Mesodermal cell (in vitro differentiated cells): ENCODE measurements around the gene TSPAN18.

Source experiments
- H3K27ac ChIP-seq: 2 replicates; pipeline ENCODE4 v1.7.0; 2013; ENCODE audit warnings: mild to moderate bottlenecking, low read depth, low read length, moderate library complexity; ENCODE audit not compliant: severe bottlenecking
- H3K36me3 ChIP-seq: 2 replicates; pipeline ENCODE4 v1.7.1; 2013; ENCODE audit warnings: mild to moderate bottlenecking, low read length, moderate library complexity; ENCODE audit not compliant: control insufficient read depth, insufficient read depth
- H3K4me1 ChIP-seq: one replicate; pipeline ENCODE4 v1.7.1; 2013; ENCODE audit warnings: mild to moderate bottlenecking, low read length; ENCODE audit not compliant: insufficient read depth, control insufficient read depth, poor library complexity, severe bottlenecking
- H3K4me3 ChIP-seq: 2 replicates; pipeline ENCODE4 v1.7.0; 2013; ENCODE audit warnings: low read length, control low read depth, mild to moderate bottlenecking; ENCODE audit not compliant: insufficient read depth, poor library complexity, severe bottlenecking; ENCODE audit errors: extremely low read depth
- H3K9me3 ChIP-seq: 2 replicates; pipeline ENCODE4 v1.7.1; 2013; ENCODE audit warnings: mild to moderate bottlenecking, low read length, moderate library complexity; ENCODE audit not compliant: control insufficient read depth
- WGBS, 2 experiments: methylation state at CpG; one replicate each; pipeline ENCODE4 v1.1.5; 2013; ENCODE audit warnings: missing lambda C conversion rate in 2 of 2; ENCODE audit not compliant: insufficient coverage in 2 of 2; 5-methylcytosine and 5-hydroxymethylcytosine counted together

Gene TSPAN18

DNA sequence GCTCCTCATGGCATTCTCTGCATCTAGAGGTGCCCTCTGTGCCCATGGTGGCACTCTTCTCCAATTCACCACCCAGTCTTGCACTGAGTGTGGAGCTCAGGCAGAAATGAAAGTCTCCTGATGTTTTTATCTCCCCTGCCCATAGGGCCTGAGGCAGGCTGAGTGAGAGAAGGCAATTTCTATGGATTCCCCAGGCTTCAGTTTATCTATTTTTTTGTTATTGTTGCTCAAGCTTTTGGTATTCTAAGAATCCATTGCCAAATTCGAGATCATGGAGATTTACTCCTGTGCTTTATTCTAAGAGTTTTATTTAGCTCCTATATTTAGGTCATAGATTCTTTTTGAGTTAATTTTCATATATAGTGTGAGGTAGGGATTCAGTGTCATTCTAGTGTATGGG, 40.7 kb downstream of the TSPAN18 start:
- Histone ChIP-seq H3K27ac (peak overlapping the region; percentile 47), H3K9me3 (no peaks in the 10 kb centered on the region), H3K4me1 (peaks cover 21% of the 10 kb centered on the region), H3K36me3 (peaks cover 34% of the 10 kb centered on the region), H3K4me3 (no peak overlapping the region)
- no CpG with 5 or more reads among the region's 1 CpG for WGBS, 2 experiments

DNA sequence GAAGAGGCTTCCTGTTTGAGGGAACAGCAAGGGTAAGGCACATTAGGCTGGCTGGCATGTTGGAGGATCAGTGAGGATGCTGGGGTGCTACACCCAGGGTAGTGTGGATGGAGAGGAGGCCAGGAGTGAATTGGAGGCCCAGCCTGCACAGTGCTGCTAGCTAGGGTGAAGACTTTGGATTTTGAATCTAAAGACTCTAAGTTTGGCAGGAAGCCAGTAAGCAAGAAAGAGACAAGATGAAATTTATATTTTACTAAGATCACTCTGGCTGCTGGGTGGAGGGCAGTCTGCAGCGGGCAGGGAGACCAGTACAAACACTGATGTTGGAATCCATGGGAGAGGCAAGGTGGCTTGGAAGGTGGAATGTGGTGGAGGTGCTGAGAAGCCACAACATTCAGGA, 43.6 kb downstream of the TSPAN18 start:
- Histone ChIP-seq H3K27ac (no peak overlapping the region), H3K9me3 (no peaks in the 10 kb centered on the region), H3K36me3 (peaks cover 24% of the 10 kb centered on the region), H3K4me1 (peaks cover 13% of the 10 kb centered on the region), H3K4me3 (no peak overlapping the region)
- WGBS, 2 experiments: 100% methylated on average over 1 of the region's 1 CpG

DNA sequence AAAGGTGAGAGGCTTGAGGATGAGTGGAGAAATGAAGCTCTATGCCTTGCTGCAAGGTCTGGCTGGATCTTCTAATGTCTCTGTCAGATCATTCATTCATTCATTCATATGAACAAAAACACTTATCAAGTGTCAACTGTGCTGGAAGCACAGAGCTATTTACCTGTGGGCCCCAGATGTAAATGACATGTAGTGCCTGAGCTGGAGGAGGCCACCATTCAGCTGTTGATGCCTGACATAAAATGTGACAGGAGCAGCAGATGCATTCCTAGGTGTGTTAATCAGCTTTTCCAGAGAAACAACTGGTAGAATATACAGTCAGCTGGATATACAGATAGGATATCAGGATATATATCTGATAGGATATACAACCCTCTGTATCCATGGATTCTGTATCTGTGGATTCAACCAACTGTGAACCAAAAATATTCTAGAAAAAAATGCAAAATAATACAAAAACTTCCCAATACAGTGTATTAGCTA, 44.5 kb downstream of the TSPAN18 start:
- Histone ChIP-seq H3K27ac (no peak overlapping the region), H3K4me3 (no peak overlapping the region), H3K4me1 (peaks cover 8% of the 10 kb centered on the region)

DNA sequence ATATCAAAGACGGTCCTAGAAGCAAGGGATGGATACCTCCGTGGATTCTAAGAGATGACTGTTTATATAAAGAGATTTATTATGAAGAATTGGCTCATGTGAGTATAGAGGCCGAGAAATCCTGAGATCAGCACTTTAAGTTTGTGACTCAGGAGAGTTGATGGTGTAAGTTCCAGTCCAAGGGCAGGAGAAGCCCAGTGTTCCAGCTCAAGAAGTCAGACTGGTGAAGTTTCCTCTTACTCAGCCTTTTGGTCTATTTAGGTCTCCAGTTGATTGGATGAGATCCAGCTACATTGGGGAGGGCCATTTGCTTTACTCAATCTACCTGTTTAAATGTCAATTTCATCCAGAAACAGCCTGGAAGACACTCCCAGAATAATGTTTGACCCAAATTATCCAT, 45.1 kb downstream of the TSPAN18 start:
- Histone ChIP-seq H3K36me3 (peaks cover 19% of the 10 kb centered on the region), H3K9me3 (no peaks in the 10 kb centered on the region), H3K4me3 (no peak overlapping the region), H3K4me1 (peaks cover 2% of the 10 kb centered on the region), H3K27ac (no peak overlapping the region)
- WGBS, 2 experiments: 92% methylated on average over 3 of the region's 3 CpGs

More for the DNA sequence above, 44.5 kb downstream of the TSPAN18 start:
- no peaks in the 10 kb centered on the region for H3K9me3 ChIP-seq
- H3K36me3 ChIP-seq: peaks cover 22% of the 10 kb centered on the region

DNA sequence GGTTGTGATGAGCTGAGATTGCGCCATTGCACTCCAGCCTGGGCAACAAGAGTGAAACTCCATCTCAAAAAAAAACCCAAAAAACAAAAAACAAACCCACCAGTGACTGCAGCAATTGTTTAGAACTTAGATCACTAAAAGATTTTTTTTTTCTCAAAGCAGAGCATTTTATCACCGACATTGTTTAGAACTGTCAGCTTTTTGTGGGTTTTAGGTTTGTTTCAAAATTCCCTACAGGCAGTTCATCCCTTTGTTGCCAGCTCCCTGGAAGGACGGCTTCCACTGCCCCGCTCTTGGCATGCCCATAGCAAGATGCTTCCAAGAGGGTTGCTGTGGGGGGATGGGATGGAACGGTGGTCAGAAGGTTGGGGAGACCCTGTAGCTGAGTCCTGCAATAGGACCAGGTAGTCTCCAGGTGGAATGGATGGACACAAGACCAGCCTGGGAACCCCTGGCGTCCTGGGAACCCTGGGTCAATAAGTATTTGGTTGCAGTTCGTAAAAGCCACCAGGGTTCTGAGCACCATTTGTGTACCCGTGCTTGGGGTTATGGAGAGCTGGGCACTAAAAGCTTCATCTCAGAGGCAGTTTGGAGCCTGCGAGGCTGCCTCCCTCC, 46.7 kb downstream of the TSPAN18 start:
- H3K4me3 ChIP-seq: no peak overlapping the region
- no peak overlapping the region for H3K27ac ChIP-seq
- H3K36me3 ChIP-seq: peaks cover 11% of the 10 kb centered on the region
- H3K9me3 ChIP-seq: no peaks in the 10 kb centered on the region
- no peaks in the 10 kb centered on the region for H3K4me1 ChIP-seq
- WGBS, 2 experiments: 73 to 83% methylated on average over 5 of the region's 9 CpGs

DNA sequence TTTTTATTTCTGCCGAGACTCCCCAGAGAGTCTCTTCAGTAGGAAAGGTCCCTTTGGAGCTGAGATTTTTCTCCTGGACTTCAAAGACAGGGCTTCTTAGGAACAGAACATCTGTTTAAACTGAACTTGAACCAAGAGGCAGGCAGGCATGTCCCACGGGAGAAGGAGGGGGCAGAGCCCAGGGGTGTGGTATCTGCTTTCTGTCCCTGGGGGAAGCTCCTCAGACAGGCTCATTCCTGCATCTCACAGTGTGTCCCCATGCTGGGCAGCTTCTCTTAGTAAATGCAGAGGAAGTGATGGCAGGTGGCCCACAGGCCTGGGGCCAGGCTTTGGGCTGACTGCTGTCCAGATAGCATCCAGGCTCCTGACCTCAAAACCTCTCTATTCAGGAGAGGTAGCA, 47.3 kb downstream of the TSPAN18 start:
- WGBS, 2 experiments: 20 to 51% methylated on average over 1 to 2 of the region's 2 CpGs
- no peak overlapping the region for H3K27ac ChIP-seq

DNA sequence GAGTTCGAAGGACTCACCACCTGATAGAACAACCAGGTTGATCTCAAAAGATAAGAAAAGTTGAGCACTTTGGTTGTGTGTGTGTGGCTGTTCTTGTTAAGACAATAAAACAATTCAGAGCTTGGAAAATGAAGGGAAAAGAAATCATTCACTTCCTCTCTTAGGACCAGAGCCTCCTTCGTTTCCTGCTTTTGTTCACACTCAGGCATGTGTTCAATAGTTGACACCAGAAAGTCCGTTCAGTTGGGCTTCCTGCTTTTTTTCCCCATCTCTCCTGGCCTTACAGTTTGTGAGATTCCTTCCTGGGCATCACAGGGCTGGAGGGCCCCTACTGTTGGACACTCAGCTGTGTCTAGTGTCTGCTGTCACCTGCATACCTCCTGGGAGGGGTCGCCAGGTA, 48.0 kb downstream of the TSPAN18 start:
- H3K36me3 ChIP-seq: peaks cover 14% of the 10 kb centered on the region
- H3K27ac ChIP-seq: no peak overlapping the region
- H3K4me1 ChIP-seq: no peaks in the 10 kb centered on the region
- WGBS, 2 experiments: 69 to 78% methylated on average over 2 to 3 of the region's 4 CpGs
- no peaks in the 10 kb centered on the region for H3K9me3 ChIP-seq
- no peak overlapping the region for H3K4me3 ChIP-seq

More for the DNA sequence above, 47.3 kb downstream of the TSPAN18 start:
- Histone ChIP-seq H3K36me3 (peaks cover 9% of the 10 kb centered on the region), H3K9me3 (no peaks in the 10 kb centered on the region), H3K4me3 (no peak overlapping the region), H3K4me1 (no peaks in the 10 kb centered on the region)

DNA sequence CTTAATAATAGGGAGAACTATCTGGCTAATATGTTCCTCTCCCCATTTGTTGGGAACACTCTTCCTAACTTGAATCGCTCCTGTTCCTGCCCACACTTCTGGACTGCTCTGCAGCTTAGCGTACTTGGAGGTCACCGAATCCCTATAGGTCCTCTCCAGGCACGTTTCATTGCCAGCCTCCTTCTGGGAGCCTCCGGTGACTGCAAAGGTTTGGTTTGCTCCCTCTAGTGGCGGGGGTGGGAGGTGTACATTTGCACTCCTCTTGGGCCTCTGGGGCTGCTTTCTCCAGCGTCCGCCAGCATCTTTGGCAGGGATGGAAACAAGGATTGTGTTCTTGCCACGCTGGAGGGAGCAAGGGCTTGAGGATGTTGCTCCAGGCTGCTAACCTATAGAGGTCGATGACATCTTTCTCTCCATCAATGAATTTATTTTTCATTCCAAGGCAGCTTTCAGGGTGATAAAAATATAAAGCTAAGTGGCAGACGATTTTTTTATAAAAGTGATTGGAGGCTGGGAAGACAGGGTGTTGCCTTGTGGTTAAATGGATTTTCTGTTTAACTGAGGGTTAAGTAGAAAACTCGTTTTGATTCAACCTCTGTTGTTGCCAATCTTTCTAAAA, 48.7 kb downstream of the TSPAN18 start:
- 46 to 64% methylated on average over 8 to 11 of the region's 12 CpGs for WGBS, 2 experiments
- peak overlapping the region; percentile 10 for H3K27ac ChIP-seq
- H3K9me3 ChIP-seq: no peaks in the 10 kb centered on the region
- peaks cover 15% of the 10 kb centered on the region for H3K36me3 ChIP-seq
- H3K4me1 ChIP-seq: peaks cover 4% of the 10 kb centered on the region
- no peak overlapping the region for H3K4me3 ChIP-seq

DNA sequence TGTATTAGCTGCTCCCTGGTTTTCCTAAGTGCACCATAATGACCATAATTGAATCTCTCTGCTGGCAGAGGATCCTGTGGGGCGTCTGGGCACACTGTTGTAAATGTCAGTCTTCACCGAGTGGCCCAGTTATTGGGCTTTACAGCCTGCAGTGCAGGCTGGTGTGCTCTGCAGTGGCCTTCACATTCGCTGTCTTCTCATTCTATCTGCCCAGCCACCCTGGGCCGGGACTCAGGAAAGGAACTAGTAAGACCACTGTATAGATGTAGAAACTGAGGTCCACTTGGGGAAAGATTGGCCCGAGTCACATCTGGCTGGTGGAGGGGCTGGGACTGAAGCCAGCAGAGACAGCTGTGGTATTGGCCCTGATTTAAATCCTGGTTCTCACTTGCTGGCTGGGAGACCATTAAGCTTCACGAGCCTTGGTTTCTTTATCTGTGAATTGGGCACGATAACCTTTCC, 49.3 kb downstream of the TSPAN18 start:
- H3K9me3 ChIP-seq: no peaks in the 10 kb centered on the region
- H3K27ac ChIP-seq: no peak overlapping the region
- 89 to 93% methylated on average over 4 to 5 of the region's 7 CpGs for WGBS, 2 experiments

DNA sequence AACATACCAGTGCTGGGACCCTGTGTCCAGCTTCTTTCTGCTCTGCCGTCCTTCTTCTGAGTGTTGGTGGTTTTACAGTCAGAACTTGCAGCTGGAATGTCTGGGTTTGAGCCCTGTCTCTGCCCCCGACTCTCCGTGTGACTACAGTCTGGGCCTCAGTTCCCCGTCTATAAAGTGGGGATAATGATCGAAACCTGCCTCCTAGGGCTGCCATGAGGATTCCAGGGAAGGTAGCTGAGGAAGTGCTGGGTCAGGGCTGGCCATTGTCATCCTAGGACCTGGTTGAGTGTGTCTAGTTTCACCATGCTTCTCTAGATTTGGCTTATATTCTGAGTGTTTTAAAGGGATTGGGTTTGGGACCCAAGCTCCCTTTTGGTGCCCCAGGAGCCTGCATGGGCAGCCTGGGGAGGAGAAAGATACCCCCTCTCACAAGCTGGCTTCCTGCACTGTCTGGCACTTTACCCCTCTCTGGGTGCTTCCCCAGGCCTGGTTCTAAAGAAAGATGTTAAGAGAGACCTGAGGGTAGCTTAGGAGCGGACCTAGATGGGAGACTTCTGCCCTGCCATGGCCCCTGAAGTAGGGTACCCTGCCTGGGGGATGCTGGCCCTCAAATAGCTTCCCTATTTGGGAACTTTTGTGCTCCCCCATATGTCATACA, 49.9 kb downstream of the TSPAN18 start:
- Histone ChIP-seq H3K27ac (no peak overlapping the region), H3K36me3 (peaks cover 13% of the 10 kb centered on the region), H3K4me1 (peaks cover 14% of the 10 kb centered on the region), H3K4me3 (no peak overlapping the region), H3K9me3 (no peaks in the 10 kb centered on the region)
- WGBS, 2 experiments: 95 to 100% methylated on average over 2 to 5 of the region's 6 CpGs

More for the DNA sequence above, 49.3 kb downstream of the TSPAN18 start:
- Histone ChIP-seq H3K4me3 (no peak overlapping the region), H3K36me3 (peaks cover 15% of the 10 kb centered on the region), H3K4me1 (peaks cover 8% of the 10 kb centered on the region)
